GM12892 (cell line): Measurements from ENCODE around the gene NQO2.

ENCODE experiments used
- POLR2A ChIP-seq: IDR thresholded peaks from 2 replicates; pipeline ENCODE4 v1.6.1; 2011; ENCODE audit warnings: low read depth, low read length, control low read depth
- POLR2AphosphoS5 ChIP-seq: IDR thresholded peaks from 2 replicates; pipeline ENCODE4 v1.6.1; 2011; ENCODE audit warnings: low read depth, low read length, control low read depth
- TAF1 ChIP-seq: IDR thresholded peaks from 2 replicates; pipeline ENCODE4 v1.6.1; 2011; ENCODE audit warnings: low read depth, mild to moderate bottlenecking, control low read depth, low read length, borderline replicate concordance

- TF ChIP-seq POLR2A, result no peak
- no peak for TF ChIP-seq POLR2AphosphoS5
- TF ChIP-seq TAF1, result no peak
These were observed 10.2 kb downstream of the NQO2 start for GRCh38 chr6:3009930-3010329.
